Calu3 (cell line): ENCODE results near the gene DCANP1. TPM values are rescaled to one million over a fixed set of nuclear protein-coding genes. Genes with fewer than 3 reads are reported as not detected.

Experiments
- BruUV-seq: library from RNA; stranded (reverse); fragments of 400-500 nt; replicated peaks from 2 replicates; lab custom pipeline; 2021; lab: Mats Ljungman, UMichigan
- CTCF ChIA-PET: fragments of 300-600 bp; sonication (Branson Sonifier 250); formaldehyde crosslinking; loops from one replicate; lab custom pipeline; 2022; ENCODE audit warnings: antibody characterized with exemption; lab: Charles Lee
- DNase-seq: peaks from one replicate; pipeline ENCODE4 v3.0.0; 2022
- H3K27ac Mint-ChIP-seq: one replicate; pipeline ENCODE4 v1.8.0; 2022; ENCODE audit warnings: mixed read lengths; ENCODE audit not compliant: unreplicated experiment
- H3K27me3 Mint-ChIP-seq: one replicate; pipeline ENCODE4 v1.8.0; 2022; ENCODE audit warnings: mixed read lengths; ENCODE audit not compliant: unreplicated experiment
- H3K36me3 Mint-ChIP-seq: one replicate; pipeline ENCODE4 v1.8.0; 2022; ENCODE audit warnings: mild to moderate bottlenecking, moderate library complexity, mixed read lengths; ENCODE audit not compliant: insufficient read depth, unreplicated experiment
- H3K4me1 Mint-ChIP-seq: one replicate; pipeline ENCODE4 v1.8.0; 2022; ENCODE audit warnings: mild to moderate bottlenecking, low read depth, mixed read lengths; ENCODE audit not compliant: unreplicated experiment
- H3K4me3 Mint-ChIP-seq: one replicate; pipeline ENCODE4 v1.8.0; 2022; ENCODE audit warnings: mild to moderate bottlenecking, low read depth, moderate library complexity, mixed read lengths; ENCODE audit not compliant: unreplicated experiment
- H3K9me3 Mint-ChIP-seq: one replicate; pipeline ENCODE4 v1.8.0; 2022; ENCODE audit warnings: low read depth, mixed read lengths; ENCODE audit not compliant: unreplicated experiment
- intact Hi-C: fragments of 100-400 bp; cut with micrococcal nuclease; formaldehyde crosslinking; loops from one replicate; pipeline ENCODE4 v1.10.0; 2022; ENCODE audit not compliant: unreplicated experiment
- total RNA-seq: library from RNA; stranded (reverse); gene quantifications from 2 replicates; pipeline ENCODE4 v1.2.3, GENCODE V29; 2022
- TF ChIP-seq, protein P1 (sequence below): fragments of 200-600 bp; IDR thresholded peaks from one replicate; pipeline ENCODE4 v1.8.0; 2022; ENCODE audit warnings: antibody characterized with exemption; ENCODE audit not compliant: unreplicated experiment

DCANP1 gene
- total RNA-seq, 1 experiment from 2014 or later = not detected

DNA sequence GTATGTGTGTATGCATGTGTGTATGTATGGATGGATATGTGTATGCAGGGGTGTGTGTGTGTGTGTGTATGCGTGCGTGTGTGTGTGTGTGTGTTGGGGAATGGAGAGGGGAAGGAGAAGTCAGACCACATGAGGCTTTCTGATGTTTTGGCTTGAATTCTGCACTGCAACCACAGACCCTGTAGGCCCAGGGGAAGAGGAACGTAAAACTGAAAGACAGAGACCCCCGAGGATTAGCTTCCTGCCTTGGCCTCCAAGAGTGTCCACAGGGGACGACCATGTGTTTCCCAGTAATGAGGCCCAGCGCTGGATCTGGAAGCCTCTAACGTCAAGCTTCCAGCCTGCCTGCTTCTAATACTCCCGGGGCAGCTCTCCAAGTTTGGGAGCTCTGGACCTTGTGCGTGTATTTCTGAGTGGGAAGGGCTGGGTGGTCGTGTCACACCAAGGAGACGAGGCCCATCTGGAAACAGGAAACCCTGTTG lies 5.8 kb downstream of the DCANP1 start:
- intact Hi-C loops = no loop called here
- TF ChIP-seq, protein P1, sequence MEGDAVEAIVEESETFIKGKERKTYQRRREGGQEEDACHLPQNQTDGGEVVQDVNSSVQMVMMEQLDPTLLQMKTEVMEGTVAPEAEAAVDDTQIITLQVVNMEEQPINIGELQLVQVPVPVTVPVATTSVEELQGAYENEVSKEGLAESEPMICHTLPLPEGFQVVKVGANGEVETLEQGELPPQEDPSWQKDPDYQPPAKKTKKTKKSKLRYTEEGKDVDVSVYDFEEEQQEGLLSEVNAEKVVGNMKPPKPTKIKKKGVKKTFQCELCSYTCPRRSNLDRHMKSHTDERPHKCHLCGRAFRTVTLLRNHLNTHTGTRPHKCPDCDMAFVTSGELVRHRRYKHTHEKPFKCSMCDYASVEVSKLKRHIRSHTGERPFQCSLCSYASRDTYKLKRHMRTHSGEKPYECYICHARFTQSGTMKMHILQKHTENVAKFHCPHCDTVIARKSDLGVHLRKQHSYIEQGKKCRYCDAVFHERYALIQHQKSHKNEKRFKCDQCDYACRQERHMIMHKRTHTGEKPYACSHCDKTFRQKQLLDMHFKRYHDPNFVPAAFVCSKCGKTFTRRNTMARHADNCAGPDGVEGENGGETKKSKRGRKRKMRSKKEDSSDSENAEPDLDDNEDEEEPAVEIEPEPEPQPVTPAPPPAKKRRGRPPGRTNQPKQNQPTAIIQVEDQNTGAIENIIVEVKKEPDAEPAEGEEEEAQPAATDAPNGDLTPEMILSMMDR = no peak
- Mint-ChIP-seq H3K4me3 (no peak overlapping the region), H3K9me3 (no peaks in the 10 kb centered on the region), H3K4me1 (no peaks in the 10 kb centered on the region), H3K36me3 (peaks cover 4% of the 10 kb centered on the region), H3K27ac (no peak overlapping the region), H3K27me3 (peaks cover 58% of the 10 kb centered on the region)
- no peak for DNase-seq
- CTCF ChIA-PET = interaction anchor here (1.0 kb wide), 1 partner anchor 15 kb away, joined by 3 read pairs; no protein-coding TSS in a partner anchor
- no TSS peak for BruUV-seq

DNA sequence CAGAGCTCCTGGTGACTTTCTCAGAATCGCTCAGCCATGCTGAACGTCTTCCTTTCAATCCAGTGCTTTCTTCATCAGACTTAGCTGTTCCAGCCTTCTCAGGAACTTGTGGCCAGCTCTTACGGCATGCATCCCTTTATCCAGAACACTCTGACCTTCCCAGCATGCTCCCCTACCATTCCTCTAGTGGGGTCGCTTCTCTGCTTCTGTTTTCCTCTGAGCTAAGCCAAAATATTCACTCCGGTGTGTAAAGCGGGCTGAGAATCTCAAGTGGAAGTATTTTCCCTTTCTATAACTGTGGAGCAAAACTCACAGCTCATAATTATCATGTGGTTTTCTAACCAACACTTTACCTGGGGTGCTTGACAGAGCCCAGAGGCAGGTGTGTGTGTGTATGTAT lies 6.2 kb downstream of the DCANP1 start:
- no peak for DNase-seq
- TF ChIP-seq, protein P1 = no peak
- Mint-ChIP-seq H3K36me3 (peaks cover 4% of the 10 kb centered on the region), H3K9me3 (no peaks in the 10 kb centered on the region), H3K27ac (no peak overlapping the region), H3K4me1 (no peaks in the 10 kb centered on the region), H3K27me3 (peaks cover 59% of the 10 kb centered on the region), H3K4me3 (no peak overlapping the region)
- intact Hi-C loops = no loop called here
- CTCF ChIA-PET = interaction anchor here (0.8 to 1.0 kb wide), 2 partner anchors 15 to 18 kb away, joined by 3 read pairs; no protein-coding TSS in a partner anchor
- no TSS peak for BruUV-seq

DNA sequence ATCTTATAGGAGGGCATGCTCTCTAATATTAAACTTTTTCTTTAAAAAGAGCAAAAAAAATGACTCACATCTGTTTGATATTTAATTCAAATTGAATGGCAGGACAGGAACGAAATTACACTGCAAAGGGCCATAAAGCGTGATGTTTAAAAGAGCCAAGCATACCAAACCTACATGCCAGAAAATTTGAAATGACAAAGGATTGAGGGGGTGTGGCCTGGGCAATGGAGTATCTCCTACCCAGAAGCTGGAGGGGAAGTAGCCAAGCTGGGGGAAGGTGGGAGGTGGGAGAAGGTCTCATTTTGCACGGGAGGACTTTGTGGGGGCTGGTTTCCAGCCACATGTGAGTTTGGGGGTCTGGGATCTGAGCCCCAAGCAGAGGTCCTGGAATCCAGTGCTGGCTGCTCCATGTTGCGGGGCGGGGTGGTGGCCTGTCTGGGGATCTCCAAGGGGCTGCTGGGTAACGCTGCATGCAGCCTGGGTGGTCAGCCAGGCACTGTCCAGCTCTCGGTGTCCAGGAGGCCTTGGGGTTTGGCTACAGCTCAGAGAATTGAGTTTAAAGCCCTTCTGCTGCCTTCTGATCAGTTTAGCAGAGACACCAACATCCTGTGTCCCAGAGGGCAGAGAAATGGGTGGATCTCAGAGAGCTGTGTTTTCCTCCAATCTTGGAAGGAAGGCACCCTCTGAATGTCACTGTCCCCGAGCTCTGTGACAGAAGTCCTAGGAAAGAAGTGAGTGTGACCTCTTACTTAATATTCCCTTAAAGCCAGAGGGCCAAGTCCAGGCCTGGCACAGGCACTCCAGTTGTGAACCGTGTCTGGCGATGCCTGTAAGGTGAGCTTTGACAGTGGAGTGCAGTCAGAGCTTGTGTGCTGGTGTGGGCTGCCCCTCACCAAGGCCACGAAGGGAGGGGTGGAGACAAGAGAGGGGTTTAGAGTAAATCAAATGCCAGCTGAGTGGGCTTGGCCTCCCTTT lies 7.6 kb downstream of the DCANP1 start:
- Mint-ChIP-seq H3K4me1 (no peaks in the 10 kb centered on the region), H3K36me3 (peaks cover 4% of the 10 kb centered on the region), H3K4me3 (no peak overlapping the region), H3K27ac (no peak overlapping the region), H3K9me3 (no peaks in the 10 kb centered on the region), H3K27me3 (peaks cover 70% of the 10 kb centered on the region)
- TF ChIP-seq, protein P1 = no peak
- CTCF ChIA-PET = no interaction called here
- intact Hi-C loops = no loop called here
- DNase-seq = no peak
- no TSS peak for BruUV-seq

DNA sequence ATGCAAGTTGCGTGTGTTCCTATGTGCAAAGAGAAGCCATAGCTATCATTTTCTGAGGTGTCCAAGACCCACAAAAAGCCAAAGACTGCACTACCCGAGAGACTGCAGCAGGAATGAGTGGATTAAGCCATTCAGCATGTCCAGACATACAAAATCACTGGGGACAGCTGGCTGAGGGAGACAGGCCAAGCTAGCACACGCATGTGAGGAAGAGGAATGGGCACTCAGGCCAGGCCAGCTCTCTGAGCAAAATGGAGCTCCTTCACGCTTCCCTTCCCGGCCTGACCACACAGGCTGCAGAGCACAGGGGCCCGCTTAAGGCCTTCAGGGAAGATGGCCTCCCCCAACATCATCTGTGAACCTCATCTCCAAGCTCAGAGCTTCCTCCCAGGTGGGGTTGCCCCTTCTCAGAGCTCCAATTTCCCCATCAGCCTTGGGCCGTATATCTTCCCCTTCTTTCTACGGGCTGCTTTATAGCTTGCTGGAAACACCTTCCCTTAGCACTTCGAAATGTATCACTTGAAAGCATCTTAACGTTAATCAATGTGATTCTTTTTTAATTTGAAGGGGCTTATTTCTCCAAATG lies 8.4 kb downstream of the DCANP1 start:
- peaks cover 4% of the 10 kb centered on the region for H3K36me3 Mint-ChIP-seq
- no peak overlapping the region for H3K27ac Mint-ChIP-seq
- intact Hi-C loops = no loop called here
- H3K9me3 Mint-ChIP-seq = no peaks in the 10 kb centered on the region
- CTCF ChIA-PET = interaction anchor here (1.0 to 1.9 kb wide), 3 partner anchors 12 to 115 kb away, joined by 3 to 6 read pairs (median 3); no protein-coding TSS in a partner anchor
- DNase-seq = no peak
- no peaks in the 10 kb centered on the region for H3K4me1 Mint-ChIP-seq
- TF ChIP-seq, protein P1 = no peak
- peaks cover 70% of the 10 kb centered on the region for H3K27me3 Mint-ChIP-seq
- no TSS peak for BruUV-seq
- H3K4me3 Mint-ChIP-seq = no peak overlapping the region
